Ammon's horn (tissue), 1 donor: ENCODE measurements around the gene SORT1.
A peak's percentile ranks its signal among the peaks of the same experiment; 100 is the strongest.
"Not testable (repeated sequence)": the region's sequence is repeated elsewhere in the genome, so short reads cannot be mapped to it uniquely, and the experiment has no call there.

Experiments
- DNase-seq: peaks from one replicate; pipeline ENCODE4 v3.0.0-alpha.2; 2016; ENCODE audit warnings: low spot score

SORT1 gene

DNA sequence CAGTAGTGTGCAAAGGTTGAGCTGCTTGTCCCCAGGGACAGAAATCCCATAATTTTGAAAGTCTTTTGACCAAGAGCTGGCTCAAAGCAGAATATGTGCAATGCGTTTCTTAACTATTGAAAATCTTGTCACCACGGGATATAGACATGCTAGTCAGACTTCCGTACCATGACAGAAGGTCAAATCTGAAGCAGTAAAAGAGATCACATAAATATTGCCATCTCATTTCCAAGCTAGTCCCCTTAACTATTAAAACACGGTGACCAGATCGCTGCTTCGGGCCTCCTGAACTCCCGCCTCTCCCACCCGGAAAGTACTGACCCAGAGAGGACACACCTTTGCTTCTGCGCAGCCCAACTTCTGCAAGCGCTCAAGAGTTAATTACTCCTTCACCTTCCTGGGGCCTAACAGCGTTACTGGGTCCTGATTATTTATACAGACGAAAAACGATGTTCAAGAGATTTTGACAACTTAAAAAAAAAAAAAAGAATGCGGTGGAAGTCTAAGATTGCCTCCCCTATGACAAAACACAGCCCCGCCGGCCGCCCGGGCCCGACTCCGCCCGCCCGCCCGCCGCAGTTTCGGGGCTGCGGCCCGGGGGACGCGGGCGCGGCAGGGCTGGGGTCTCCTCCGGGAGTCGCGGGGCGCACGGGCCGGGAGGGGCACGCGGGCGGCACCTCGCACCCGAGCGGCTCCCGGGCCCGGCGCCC lies 692 bp downstream of the SORT1 start:
- peak; percentile 30 for DNase-seq

DNA sequence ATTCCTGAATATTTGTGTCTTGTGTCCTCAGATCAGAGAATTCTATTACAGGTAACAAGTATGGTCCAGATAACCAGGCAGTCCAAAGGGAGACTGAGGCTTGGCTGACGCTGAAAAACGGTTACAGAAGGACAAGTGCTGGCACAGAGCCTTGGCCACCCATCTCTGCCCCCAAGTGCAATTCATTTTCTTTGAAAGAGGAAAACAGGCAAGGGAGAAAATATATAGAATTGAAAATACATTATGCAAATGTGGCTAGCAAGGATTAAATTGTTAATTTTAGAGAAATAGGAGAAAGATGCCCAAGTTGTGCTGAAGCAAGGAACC lies 1.2 kb downstream of the SORT1 start:
- DNase-seq, result peak; percentile 68

DNA sequence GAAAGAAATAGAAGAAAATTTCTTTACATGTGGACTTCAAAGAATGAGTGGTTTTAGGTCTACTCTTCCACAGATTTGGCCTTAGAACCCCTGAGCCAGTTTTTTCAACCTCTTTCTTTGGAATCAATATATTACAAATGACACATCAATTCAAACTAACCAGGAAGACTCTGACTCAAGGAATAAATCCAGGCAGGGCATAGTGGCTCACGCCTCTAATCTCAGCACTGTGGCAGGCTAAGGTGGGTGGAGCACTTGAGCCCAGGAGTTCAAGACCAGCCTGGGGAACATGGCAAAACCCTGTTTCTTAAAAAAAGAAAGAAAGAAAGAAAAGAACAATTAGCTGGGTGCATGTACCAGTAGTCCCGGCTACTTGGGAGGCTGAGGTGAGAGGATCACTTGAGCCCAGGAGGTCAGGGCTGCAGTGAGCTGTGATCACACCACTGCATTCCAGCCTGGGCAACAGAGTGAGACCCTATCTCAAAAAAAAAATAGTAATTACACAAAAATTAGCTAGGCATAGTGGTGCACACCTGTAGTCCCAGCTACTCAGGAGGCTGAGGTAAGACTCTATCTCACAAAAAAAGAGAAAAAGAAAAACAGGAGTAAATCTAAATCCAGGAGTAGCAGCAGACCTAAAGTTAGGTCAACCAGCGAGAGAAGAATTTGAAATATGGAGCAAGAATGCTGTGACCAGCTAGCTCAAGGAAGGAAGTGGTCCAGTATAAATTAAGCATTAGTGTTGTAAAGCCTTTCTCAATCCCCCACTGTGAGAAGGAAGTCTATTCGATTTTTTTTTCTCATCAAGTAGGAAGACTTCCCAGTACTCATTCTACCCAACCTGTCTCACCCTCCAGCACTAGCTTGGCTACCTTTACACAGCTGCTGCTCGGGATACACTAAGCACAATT lies 1.9 kb downstream of the SORT1 start:
- DNase-seq, result peak; percentile 44

DNA sequence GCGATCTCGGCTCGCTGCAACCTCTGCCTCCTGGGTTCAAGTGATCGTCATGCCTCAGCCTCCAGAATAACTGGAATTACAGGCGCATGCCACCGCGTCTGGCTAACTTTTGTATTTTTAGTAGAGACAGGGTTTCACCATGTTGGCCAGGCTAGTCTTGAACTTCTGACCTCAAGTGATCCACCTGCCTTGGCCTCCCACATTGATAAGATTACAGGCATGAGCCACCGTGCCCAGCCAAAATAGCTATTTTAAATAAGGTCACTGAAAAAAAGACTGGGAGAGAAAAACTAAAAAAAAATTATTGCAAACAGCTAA lies 2.5 kb downstream of the SORT1 start:
- not testable (repeated sequence) for DNase-seq

DNA sequence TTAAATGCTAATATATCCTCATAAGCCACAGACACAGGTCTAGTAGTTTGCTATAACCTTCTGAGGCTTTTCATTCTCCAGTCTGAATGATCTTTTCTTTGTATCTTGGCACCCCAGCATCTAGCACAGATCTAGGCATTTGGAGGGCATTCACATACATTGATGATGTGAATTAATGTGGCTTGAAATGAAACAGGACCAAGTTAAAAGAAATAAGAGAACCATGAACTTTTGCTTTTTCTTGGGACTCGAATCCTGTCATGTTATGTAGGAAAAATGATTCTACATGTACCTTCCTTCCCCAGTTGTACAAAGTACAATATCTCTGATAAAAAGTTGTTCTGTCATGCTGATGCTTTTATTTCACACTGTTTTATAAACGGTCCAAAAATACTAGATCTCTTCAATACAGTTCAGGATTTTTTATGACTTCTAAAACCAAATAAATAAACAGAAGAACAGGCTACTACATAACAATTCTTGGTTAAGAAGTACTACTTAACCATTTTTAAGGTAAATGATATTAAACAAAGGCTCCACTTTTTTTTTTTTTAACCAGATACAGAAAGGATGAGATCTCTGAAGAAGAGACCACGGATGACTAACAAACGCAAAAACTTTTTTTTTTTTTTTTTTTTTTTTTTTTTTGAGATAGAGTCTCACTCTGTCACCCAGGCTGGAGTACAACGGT lies 3.0 kb downstream of the SORT1 start:
- no peak for DNase-seq

DNA sequence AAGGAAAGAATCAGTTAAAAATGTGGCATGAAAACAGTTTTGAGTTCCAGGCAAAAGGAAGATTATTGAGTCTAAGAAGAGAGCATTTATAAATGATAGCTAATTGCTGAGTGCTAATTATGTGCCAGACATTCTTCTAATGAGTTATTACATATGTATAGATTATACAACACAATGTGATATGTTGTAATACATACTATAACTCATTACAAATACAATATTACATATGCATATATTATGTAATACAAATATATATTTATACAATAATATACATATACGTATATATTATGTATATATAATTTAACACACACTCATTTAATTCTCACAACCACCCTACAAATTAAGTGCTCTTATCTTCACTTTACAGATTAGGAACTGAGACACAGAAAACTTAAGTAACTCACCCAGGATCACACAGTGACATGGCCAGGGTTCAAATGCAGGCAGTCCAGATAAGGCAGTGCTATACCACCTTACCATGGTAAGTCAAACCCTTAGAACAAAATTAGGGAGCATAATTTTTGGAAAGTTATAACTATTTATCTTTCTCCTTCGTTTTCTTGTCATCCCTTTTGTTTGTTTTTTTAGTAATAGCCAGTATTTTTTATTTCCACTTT lies 4.0 kb downstream of the SORT1 start:
- no peak for DNase-seq

DNA sequence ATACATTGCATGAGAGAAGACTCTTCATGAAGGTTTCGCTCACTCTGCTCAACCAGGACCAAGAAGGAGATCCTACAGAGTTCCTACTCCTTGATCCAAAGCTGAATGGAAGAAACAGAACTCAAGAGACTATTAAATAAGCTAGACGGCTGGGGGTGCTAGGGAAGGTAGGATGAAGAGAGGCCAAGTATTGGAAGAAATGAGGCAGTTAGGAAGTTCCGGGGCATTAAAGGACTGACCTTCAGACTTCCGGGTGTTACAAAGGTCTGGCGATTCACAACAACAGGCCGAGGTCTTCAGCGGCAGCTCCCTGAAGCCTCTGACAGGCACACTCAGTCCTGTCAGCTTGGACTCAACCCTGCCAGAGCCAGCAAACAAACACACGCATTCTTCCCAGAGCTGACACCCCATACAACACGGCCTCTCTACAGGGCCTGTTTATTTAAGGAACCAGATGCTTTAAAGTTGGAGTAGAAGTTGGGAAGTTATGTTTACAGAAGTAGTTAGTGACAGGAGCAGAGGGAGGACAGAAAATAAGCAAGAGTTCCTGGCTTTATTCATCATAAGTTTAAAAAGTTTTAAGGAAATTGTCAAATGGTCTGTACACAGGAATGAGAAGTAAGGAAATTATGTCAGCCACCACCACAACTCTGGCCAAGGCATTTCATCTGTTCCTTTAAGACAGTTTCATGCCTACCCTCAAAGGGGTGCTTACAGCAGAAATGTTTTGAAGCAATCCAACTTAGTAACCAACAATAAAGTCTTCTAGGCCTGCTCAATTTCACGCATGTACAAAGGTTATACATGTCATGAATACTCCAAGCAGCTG lies 4.7 kb downstream of the SORT1 start:
- DNase-seq, result peak; percentile 93

DNA sequence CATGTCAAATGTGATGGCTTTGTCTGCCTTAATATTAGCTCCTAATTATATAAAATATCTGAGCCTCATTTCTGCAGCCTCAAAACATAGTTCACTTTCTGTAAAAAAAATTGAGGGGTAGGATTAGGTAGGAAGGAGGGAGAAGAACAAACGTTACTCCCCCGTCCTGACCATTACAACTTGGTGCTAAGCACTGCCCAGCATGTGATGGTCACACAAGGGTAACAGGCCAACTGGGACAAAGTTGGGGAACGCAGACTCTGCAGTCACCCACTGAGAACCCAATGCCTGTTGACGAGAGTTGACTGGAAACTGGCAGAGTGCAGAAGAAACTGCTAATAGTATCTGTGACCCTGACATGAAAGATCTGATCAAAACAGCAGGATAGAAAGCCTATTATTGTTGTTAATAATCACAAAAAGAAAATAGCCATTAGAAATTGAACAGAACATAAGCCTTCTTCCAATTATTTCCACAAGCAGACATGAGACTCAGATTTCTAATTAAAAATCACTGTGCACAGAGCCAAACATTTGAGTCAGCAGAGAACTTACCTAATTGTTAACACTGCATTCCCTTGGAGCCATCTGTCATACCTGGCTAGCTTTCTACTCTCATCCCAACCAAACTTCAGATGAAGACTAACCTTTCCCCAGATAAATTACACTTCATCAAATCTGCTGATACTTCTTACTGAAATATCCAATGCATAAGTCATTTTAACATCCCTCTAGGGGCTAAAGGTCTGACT lies 5.5 kb downstream of the SORT1 start:
- peak; percentile 86 for DNase-seq

DNA sequence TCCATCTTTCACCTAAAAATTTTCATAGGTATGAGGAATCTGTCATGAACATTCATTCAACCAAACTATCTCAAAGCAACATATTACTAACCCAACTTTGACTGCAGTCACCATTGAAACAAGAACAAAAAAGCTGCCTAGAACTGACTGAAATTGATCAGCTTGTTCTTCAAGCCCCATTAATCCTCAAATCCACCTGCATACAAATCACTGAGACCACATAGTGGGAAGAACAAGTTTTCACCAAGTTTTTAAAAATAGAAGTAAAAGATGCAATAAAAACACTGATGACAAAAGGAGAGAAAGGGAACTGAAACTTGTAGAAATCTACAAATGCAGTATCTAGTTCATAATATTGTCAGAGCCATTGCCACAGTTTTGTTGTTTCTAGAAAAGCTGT lies 6.1 kb downstream of the SORT1 start:
- no peak for DNase-seq

DNA sequence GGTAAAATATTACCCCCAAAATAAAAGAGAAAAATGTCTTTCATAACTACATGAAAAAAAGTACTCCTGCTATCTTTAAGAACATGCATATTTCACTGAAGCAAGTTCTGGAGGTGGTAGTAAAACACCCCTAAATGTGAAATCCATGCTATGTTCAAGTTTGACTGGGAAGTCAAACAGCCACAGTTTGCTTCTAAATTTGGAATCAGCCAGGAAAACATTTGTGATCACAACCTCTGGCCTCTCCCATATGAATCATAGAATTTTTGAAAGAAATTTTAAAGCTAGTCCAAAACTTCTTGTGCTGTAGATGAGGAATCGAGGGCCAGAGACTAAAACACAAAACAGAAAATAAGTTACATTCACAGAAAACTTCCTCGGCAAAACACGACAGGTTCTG lies 6.6 kb downstream of the SORT1 start:
- no peak for DNase-seq

DNA sequence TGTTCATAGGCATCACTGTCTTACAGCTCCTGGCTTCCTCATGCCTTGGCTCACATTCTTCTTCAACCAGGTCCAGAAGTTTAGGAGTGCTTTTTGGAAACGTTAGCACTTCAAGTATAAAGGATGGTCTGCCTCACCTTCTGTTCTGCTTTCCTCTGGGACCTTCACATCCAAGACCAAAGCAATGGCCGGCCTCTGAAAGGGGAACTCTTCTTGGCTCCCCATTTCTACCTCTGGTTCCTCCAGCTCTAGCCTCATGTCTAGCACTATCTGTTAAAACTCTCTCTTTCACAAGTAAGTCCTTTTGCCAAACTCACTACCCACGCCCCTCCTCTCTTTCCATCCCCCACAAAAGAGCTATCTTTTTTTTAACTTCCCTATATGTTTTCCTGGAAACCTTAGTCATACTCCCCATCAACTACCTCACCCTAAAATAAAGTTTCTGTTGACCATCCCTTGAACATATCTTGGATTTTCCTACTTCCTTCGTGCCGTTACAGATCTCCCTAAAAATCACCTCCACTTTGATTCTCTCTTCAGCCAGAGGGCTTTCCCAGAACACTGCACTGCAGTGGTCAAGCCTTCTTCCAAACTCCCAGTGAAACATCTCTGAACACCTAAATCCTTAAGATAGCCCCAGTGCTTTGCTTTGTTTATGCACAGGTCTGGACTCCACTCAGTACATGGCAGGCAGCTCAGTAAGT lies 7.9 kb downstream of the SORT1 start:
- DNase-seq, result no peak

DNA sequence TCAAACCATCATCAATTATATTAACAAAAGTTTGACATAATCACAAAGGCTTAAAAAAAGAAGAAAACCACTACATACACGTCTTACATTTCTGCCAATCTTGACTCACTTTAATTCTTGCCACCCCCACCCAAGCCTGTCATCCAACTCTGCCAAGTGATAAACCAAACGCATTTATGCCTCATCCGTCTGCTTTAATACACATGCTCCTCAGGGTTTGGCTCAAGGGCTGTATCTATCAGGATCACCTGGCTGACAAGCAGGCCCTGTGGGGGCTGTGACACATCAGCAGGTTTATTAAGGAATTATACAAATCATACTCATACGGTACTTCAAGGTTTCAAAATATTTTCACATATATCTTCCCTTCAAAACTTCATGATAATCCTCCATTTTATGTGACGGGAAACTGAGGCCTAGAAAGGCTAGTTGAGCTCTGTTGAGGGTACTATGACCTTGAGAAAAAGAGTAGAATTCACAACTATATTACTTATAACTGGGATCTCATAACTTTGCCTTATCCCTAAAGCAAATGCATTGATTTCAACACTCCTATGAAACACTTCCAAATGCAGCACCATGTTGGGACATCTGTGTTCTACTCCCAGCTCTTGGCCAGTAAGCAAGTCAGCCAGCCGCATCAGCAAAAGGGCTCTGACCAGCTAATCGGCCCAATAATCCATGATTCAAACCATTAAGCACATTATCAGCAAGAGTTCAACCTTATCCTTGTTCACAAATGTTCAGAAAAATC lies 8.7 kb downstream of the SORT1 start:
- DNase-seq, result peak; percentile 23

DNA sequence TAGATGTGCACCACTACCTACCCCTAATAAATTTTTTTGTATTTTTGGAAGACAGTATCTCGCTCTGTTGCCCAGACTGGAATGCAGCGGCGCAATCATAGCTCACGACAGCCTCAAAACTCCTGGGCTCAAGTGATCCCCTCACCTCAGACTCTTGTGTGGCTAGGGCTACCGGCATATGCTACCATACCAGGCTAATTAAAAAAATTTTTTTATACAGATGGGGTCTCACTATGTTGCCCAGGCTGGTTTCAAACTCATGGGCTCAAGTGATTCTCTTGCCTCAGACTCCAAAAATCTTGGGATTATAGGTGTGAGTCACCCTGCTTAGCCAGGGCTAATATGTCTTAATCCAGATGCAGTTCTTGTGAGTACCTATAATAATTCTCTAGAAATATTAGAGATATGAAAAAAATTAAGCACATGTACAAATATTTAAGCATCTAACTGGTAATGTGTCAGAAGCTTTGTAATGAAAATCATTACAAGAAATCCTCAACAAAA lies 9.5 kb downstream of the SORT1 start:
- DNase-seq, result no peak

DNA sequence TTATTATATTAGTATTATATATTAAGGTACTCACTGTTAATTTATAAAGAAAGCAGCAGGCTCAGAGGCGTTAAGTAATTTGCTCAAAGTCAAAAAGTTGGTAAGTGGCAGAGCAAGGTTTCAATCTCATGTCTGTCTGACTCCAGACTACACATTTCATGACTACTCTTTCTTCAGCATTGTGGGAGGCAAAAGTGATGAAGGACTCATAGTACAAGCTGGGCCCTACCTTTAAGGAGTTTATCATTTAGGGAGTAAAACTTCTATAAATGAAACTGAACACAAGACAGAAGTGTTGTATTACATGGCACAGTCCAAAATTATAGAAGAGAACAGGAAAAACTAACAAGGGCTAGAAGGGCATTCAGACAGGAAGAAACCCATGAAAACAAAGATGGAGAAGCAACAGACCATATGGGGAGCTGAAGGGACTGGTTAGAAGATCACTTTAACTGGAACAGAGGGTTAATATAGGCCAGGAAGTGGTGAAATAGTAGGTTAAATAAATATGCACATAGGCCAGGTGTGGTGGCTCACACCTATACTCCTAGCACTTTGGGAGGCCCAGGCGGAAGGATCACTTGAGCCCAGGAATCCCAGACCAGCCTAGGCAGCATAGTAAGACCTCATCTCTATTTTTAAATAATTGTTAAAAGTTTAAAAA lies 11.5 kb downstream of the SORT1 start:
- DNase-seq, result no peak

DNA sequence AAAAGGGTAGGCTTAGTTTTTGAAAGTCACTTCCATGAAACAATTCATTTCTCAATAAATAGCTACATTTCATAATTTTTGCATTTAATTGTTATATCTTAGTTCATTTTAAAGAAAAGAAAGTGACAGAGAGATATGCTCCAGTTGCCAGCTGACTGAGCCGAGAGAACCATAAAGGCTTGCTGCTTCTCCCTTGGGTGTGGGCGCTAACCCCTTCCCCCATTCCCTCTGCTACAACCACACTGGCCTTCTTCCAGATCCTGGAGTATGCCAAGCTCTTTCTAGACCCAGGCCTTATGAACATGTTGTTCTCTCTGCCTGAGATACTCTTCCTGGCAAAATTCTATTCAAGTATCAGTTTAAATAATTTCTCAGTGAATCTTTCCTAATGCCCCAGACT lies 12.3 kb downstream of the SORT1 start:
- DNase-seq, result peak; percentile 84

DNA sequence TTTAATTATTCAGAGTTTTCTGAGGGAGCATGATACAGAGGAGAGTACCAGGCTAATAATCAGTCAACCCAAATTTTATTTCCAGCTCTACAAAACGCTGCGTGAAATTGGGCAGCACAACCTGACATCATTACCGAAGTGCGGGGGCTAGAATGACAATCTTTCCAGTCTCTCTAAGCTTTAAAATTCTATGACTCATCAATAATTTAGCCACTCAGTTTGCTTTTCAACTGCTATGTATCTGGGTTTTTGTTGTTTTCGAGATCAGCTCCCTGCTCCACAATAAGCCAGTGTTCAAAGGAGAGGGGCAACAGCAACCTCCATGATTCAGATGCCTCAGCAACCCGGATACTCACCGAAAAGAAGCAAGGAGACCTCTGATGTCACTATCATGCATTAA lies 13.9 kb downstream of the SORT1 start:
- peak; percentile 58 for DNase-seq

DNA sequence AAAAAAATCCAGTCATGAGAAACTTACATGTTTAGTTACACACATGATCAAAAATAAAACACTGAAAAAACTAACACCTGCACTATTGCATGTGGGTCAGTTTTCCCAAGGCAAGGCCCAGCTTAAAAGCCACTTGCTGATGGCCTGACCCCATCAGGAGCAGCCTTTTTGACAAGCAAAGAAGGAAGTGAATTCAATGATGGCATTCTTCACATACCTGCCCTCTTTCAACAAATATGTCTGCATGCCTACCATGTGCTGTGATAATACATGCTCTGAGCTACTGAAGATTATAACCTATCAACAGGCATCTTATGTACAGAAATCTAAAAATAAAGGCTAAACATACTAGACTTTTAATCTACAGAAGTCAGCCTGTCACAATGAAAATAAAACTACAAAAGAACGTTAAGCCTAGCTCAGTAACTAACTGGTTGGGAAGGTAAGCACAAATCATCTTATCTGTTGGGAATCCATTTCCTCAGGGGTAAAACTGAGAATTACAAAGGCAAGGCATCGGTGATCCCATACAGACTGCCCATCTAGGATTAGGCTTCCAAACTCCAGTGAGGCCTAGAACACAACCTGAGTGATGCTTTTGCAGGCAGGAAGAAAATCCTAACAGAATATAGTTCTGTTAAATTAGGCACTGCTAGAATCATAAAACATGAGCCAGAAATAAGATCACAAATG lies 14.5 kb downstream of the SORT1 start:
- DNase-seq, result no peak

DNA sequence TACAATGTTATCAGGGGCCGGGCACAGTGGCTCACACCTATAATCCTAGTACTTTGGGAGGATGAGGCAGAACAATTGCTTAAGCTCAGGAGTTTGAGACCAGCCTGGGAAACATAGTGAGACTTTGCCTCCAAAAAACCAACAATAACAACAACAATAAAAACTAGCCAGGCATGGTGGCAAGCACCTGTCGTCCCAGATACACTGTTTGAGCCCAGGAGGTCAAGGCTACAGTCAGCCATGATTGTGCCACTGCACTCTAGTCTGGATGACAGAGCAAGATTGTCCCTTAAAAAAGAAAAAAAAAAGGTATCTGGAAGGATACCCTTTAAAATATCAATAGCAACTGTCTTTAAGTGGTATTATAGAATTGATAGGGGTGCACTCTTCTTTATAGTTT lies 16.1 kb downstream of the SORT1 start:
- no peak for DNase-seq
